Gastrocnemius medialis (tissue), 4 donors: Measurements from ENCODE around the gene OCEL1.

Source experiments
- POLR2A ChIP-seq, 2 donors: fragments of 450-650 bp; IDR thresholded peaks; one replicate each; pipeline ENCODE4 v1.6.1; 2017; ENCODE audit warnings: antibody characterized with exemption in 2 of 2, mild to moderate bottlenecking in 2 of 2, moderate library complexity in 2 of 2
- TF ChIP-seq, protein P1 (sequence below), 5 experiments: fragments of 450-650 bp in 3 of 5; fragments of 200-600 bp in 2 of 5; sonication (generic) in 2 of 5; IDR thresholded peaks in 4 of 5; conservative IDR thresholded peaks in 1 of 5; 1 replicate in 4 of 5; 2 replicates in 1 of 5; pipeline ENCODE4 v1.5.1; 2016 to 2019; ENCODE audit warnings: antibody characterized with exemption in 5 of 5, mild to moderate bottlenecking in 3 of 5, moderate library complexity in 3 of 5

DNA sequence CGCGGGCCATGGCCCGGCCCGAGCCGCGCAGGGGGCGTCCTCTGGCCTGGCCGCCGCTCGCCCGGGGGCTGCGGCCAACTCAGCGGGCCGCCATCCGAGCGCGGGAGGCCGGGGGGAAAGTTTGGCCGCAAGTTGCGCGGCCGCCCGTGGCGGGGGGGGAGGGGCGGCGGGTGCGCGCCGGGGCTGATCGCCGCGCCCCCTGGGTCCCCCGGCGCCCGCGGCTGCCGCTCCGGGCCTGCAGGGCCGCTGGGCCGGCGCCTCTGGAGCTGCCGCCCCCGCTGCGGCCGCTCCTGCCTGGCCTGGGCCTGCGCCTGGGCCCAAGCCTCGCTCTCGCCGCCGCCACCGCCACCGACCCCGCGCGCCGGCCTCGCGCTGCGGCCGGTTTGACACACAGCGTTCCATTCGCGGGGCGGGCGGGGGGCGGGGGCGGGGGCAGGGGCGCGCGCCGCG, 19.5 kb downstream of the OCEL1 start, which contains the start of gene NR2F6:
- peak; percentile 73 to 83 for TF ChIP-seq POLR2A (IDR thresholded peaks at IDR 0.05)
- TF ChIP-seq, protein P1, sequence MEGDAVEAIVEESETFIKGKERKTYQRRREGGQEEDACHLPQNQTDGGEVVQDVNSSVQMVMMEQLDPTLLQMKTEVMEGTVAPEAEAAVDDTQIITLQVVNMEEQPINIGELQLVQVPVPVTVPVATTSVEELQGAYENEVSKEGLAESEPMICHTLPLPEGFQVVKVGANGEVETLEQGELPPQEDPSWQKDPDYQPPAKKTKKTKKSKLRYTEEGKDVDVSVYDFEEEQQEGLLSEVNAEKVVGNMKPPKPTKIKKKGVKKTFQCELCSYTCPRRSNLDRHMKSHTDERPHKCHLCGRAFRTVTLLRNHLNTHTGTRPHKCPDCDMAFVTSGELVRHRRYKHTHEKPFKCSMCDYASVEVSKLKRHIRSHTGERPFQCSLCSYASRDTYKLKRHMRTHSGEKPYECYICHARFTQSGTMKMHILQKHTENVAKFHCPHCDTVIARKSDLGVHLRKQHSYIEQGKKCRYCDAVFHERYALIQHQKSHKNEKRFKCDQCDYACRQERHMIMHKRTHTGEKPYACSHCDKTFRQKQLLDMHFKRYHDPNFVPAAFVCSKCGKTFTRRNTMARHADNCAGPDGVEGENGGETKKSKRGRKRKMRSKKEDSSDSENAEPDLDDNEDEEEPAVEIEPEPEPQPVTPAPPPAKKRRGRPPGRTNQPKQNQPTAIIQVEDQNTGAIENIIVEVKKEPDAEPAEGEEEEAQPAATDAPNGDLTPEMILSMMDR (IDR thresholded peaks at IDR 0.05 in 4 of 5, conservative IDR thresholded peaks at IDR 0.05 in 1 of 5) = no peak
